ENCODE results near the gene CLIC3. TPM values are rescaled to one million over a fixed set of nuclear protein-coding genes. Genes with fewer than 3 reads are reported as not detected.
A peak's percentile ranks its signal among the peaks of the same experiment; 100 is the strongest.

The CLIC3 gene
- total RNA-seq, 1 experiment from 2014 or later, result 4.2 TPM

GRCh38 chr9:136979769-136980587, 16.4 kb downstream of the CLIC3 start:
- intact Hi-C loops (cut with micrococcal nuclease), result no loop called here
- no peak for TF ChIP-seq CTCF (IDR thresholded peaks at IDR 0.05; ENCODE audit: unreplicated experiment)
- Mint-ChIP-seq H3K27ac (ENCODE audit: low read depth, unreplicated experiment) (no peak overlapping the region), H3K4me1 (ENCODE audit: insufficient read depth, unreplicated experiment) (peaks cover 7% of the 10 kb centered on the region), H3K4me3 (ENCODE audit: unreplicated experiment) (no peak overlapping the region), H3K36me3 (ENCODE audit: insufficient read depth, unreplicated experiment) (no peaks in the 10 kb centered on the region), H3K27me3 (ENCODE audit: insufficient read depth, unreplicated experiment) (no peaks in the 10 kb centered on the region), H3K9me3 (ENCODE audit: unreplicated experiment) (no peaks in the 10 kb centered on the region)
- CTCF ChIA-PET, result no interaction called here
- BruUV-seq (replicated peaks), result no TSS peak
- no peak for DNase-seq (ENCODE audit: unreplicated experiment)
- POLR2A ChIA-PET, result interaction anchor here (1.2 kb wide), 1 partner anchor 12 kb away, joined by 3 read pairs; the partner anchor contains the start of gene PAXX

GRCh38 chr9:136978865-136979544, 17.4 kb downstream of the CLIC3 start:
- ChIA-PET CTCF (no interaction called here), POLR2A (no interaction called here)
- DNase-seq (ENCODE audit: unreplicated experiment), result no peak
- Mint-ChIP-seq H3K36me3 (ENCODE audit: insufficient read depth, unreplicated experiment) (no peaks in the 10 kb centered on the region), H3K27ac (ENCODE audit: low read depth, unreplicated experiment) (no peak overlapping the region), H3K27me3 (ENCODE audit: insufficient read depth, unreplicated experiment) (no peaks in the 10 kb centered on the region), H3K4me3 (ENCODE audit: unreplicated experiment) (no peak overlapping the region), H3K9me3 (ENCODE audit: unreplicated experiment) (no peaks in the 10 kb centered on the region), H3K4me1 (ENCODE audit: insufficient read depth, unreplicated experiment) (peaks cover 7% of the 10 kb centered on the region)
- intact Hi-C loops (cut with micrococcal nuclease), result no loop called here
- no TSS peak for BruUV-seq (replicated peaks)
- TF ChIP-seq CTCF (IDR thresholded peaks at IDR 0.05; ENCODE audit: unreplicated experiment), result no peak

- H3K27ac Mint-ChIP-seq (ENCODE audit: low read depth, unreplicated experiment), result no peak overlapping the region
- ChIA-PET POLR2A (interaction anchor here (0.6 kb wide), 1 partner anchor 243 kb away, joined by 3 read pairs; no protein-coding TSS in a partner anchor), CTCF (no interaction called here)
- no peak for TF ChIP-seq CTCF (IDR thresholded peaks at IDR 0.05; ENCODE audit: unreplicated experiment)
- BruUV-seq (replicated peaks), result no TSS peak
- DNase-seq (ENCODE audit: unreplicated experiment), result peak; percentile 29
- intact Hi-C loops (cut with micrococcal nuclease), result no loop called here
- H3K27me3 Mint-ChIP-seq (ENCODE audit: insufficient read depth, unreplicated experiment), result no peaks in the 10 kb centered on the region
- no peak overlapping the region for H3K4me3 Mint-ChIP-seq (ENCODE audit: unreplicated experiment)
- no peaks in the 10 kb centered on the region for H3K9me3 Mint-ChIP-seq (ENCODE audit: unreplicated experiment)
- H3K36me3 Mint-ChIP-seq (ENCODE audit: insufficient read depth, unreplicated experiment), result no peaks in the 10 kb centered on the region
- peaks cover 7% of the 10 kb centered on the region for H3K4me1 Mint-ChIP-seq (ENCODE audit: insufficient read depth, unreplicated experiment)
Measured at GRCh38 chr9:136978073-136978864, 18.1 kb downstream of the CLIC3 start.

- Mint-ChIP-seq H3K4me3 (ENCODE audit: unreplicated experiment) (no peak overlapping the region), H3K36me3 (ENCODE audit: insufficient read depth, unreplicated experiment) (no peaks in the 10 kb centered on the region), H3K4me1 (ENCODE audit: insufficient read depth, unreplicated experiment) (peaks cover 7% of the 10 kb centered on the region), H3K9me3 (ENCODE audit: unreplicated experiment) (no peaks in the 10 kb centered on the region), H3K27ac (ENCODE audit: low read depth, unreplicated experiment) (no peak overlapping the region), H3K27me3 (ENCODE audit: insufficient read depth, unreplicated experiment) (no peaks in the 10 kb centered on the region)
- ChIA-PET POLR2A (interaction anchor here (0.6 kb wide), 1 partner anchor 242 kb away, joined by 3 read pairs; no protein-coding TSS in a partner anchor), CTCF (no interaction called here)
- intact Hi-C loops (cut with micrococcal nuclease), result no loop called here
- DNase-seq (ENCODE audit: unreplicated experiment), result no peak
- TF ChIP-seq CTCF (IDR thresholded peaks at IDR 0.05; ENCODE audit: unreplicated experiment), result no peak
- no TSS peak for BruUV-seq (replicated peaks)
Measured at GRCh38 chr9:136977649-136978072, 18.7 kb downstream of the CLIC3 start.
